Mesenchymal stem cell (in vitro differentiated cells and primary cell): ENCODE data around the gene WDR83.

Experiments used
- DNase-seq: peaks from one replicate; pipeline ENCODE4 v3.0.0-alpha.2; 2013
- H2AFZ ChIP-seq: one replicate; pipeline ENCODE4 v1.6.1; 2013; ENCODE audit warnings: low read depth, mild to moderate bottlenecking, control low read depth, inconsistent platforms, low read length, moderate library complexity
- H2AK5ac ChIP-seq: 2 replicates; pipeline ENCODE4 v1.6.1; 2013; ENCODE audit warnings: low read length, moderate library complexity, mild to moderate bottlenecking, inconsistent platforms; ENCODE audit not compliant: severe bottlenecking
- H2BK120ac ChIP-seq: one replicate; pipeline ENCODE4 v1.6.1; 2013; ENCODE audit warnings: low read depth, mild to moderate bottlenecking, inconsistent platforms, low read length, moderate library complexity
- H2BK12ac ChIP-seq, 2 experiments: one replicate each; pipeline ENCODE4 v1.6.1; 2013; ENCODE audit warnings: inconsistent platforms in 2 of 2, low read length in 2 of 2, mild to moderate bottlenecking in 2 of 2, moderate library complexity in 2 of 2, control low read depth in 1 of 2
- H2BK15ac ChIP-seq: one replicate; pipeline ENCODE4 v1.6.1; 2013; ENCODE audit warnings: mild to moderate bottlenecking, low read depth, inconsistent platforms; ENCODE audit not compliant: poor library complexity, severe bottlenecking
- H2BK5ac ChIP-seq: 2 replicates; pipeline ENCODE4 v1.6.1; 2013; ENCODE audit warnings: low read depth, mild to moderate bottlenecking, low read length, control low read depth, inconsistent platforms; ENCODE audit not compliant: poor library complexity, severe bottlenecking
- H3K14ac ChIP-seq, 2 experiments: one replicate each; pipeline ENCODE4 v1.6.1; 2013; ENCODE audit warnings: inconsistent platforms in 2 of 2, low read length in 2 of 2, control low read depth in 1 of 2, mild to moderate bottlenecking in 1 of 2, moderate library complexity in 1 of 2
- H3K18ac ChIP-seq, 2 experiments: one replicate each; pipeline ENCODE4 v1.6.1; 2013; ENCODE audit warnings: inconsistent platforms in 2 of 2, low read length in 2 of 2, control low read depth in 1 of 2, low read depth in 1 of 2, mild to moderate bottlenecking in 1 of 2
- H3K23ac ChIP-seq, 2 experiments: one replicate each; pipeline ENCODE4 v1.6.1; 2013; ENCODE audit warnings: inconsistent platforms in 2 of 2, low read length in 2 of 2, mild to moderate bottlenecking in 2 of 2, moderate library complexity in 2 of 2, control low read depth in 1 of 2
- H3K27ac ChIP-seq: 2 replicates; pipeline ENCODE4 v1.5.1; 2013; ENCODE audit warnings: mild to moderate bottlenecking, moderate library complexity, low read length, control low read depth, inconsistent platforms; ENCODE audit not compliant: poor library complexity, severe bottlenecking
- H3K27me3 ChIP-seq, 2 experiments: 2 replicates each; pipeline versions ENCODE4 v1.6.1 to v1.7.0; 2013; ENCODE audit warnings: low read length in 2 of 2, mild to moderate bottlenecking in 2 of 2, moderate library complexity in 2 of 2, control low read depth in 1 of 2, inconsistent platforms in 1 of 2; ENCODE audit not compliant: control insufficient read depth in 1 of 2, insufficient read depth in 1 of 2
- H3K36me3 ChIP-seq, 2 experiments: 2 replicates each; pipeline versions ENCODE4 v1.6.1 to v1.7.0; 2013; ENCODE audit warnings: low read length in 2 of 2, control low read depth in 1 of 2, inconsistent platforms in 1 of 2, low read depth in 1 of 2, mild to moderate bottlenecking in 1 of 2; ENCODE audit not compliant: insufficient read depth in 2 of 2, control insufficient read depth in 1 of 2
- H3K4ac ChIP-seq, 2 experiments: one replicate each; pipeline ENCODE4 v1.6.1; 2013; ENCODE audit warnings: inconsistent platforms in 2 of 2, low read length in 2 of 2, mild to moderate bottlenecking in 2 of 2, moderate library complexity in 2 of 2, control low read depth in 1 of 2, low read depth in 1 of 2
- H3K4me1 ChIP-seq: 2 replicates; pipeline ENCODE4 v1.6.1; 2013; ENCODE audit warnings: low read depth, low read length, control low read depth; ENCODE audit not compliant: control insufficient read depth, insufficient read depth
- H3K4me2 ChIP-seq: 2 replicates; pipeline ENCODE4 v1.6.1; 2013; ENCODE audit warnings: low read length, mild to moderate bottlenecking, inconsistent platforms; ENCODE audit not compliant: poor library complexity, severe bottlenecking
- H3K4me3 ChIP-seq, 2 experiments: 2 replicates each; pipeline versions ENCODE4 v1.5.1 to v1.7.0; 2013; ENCODE audit warnings: low read length in 2 of 2, mild to moderate bottlenecking in 2 of 2, control low read depth in 1 of 2, low read depth in 1 of 2; ENCODE audit not compliant: insufficient read depth in 1 of 2
- H3K79me1 ChIP-seq: replicated peaks from 2 replicates; pipeline ENCODE4 v1.6.1; 2013; ENCODE audit warnings: mild to moderate bottlenecking, control low read depth, low read length, inconsistent platforms; ENCODE audit not compliant: poor library complexity, severe bottlenecking
- H3K9ac ChIP-seq: 2 replicates; pipeline ENCODE4 v1.7.0; 2013; ENCODE audit warnings: mild to moderate bottlenecking, low read length, moderate library complexity
- H3K9me3 ChIP-seq: 2 replicates; pipeline ENCODE4 v1.7.0; 2013; ENCODE audit warnings: mild to moderate bottlenecking, low read length; ENCODE audit not compliant: control insufficient read depth
- H4K8ac ChIP-seq: one replicate; pipeline ENCODE4 v1.6.1; 2013; ENCODE audit warnings: inconsistent platforms, mild to moderate bottlenecking, low read length, moderate library complexity
- H4K91ac ChIP-seq: one replicate; pipeline ENCODE4 v1.6.1; 2013; ENCODE audit warnings: mild to moderate bottlenecking, low read length, inconsistent platforms
- WGBS: methylation state at CpG from one replicate; pipeline ENCODE4 v1.1.7; 2013; ENCODE audit warnings: mixed read lengths; 5-methylcytosine and 5-hydroxymethylcytosine counted together

Gene WDR83

GRCh38 chr19:12647490-12648071 is 19.0 kb upstream of the WDR83 start:
- Histone ChIP-seq H2AFZ (no peak overlapping the region), H3K79me1 (no peaks in the 10 kb centered on the region), H3K18ac (no peak overlapping the region), H2BK5ac (no peak overlapping the region), H3K9me3 (no peaks in the 10 kb centered on the region), H2AK5ac (no peak overlapping the region), H4K91ac (no peak overlapping the region), H2BK12ac (no peak overlapping the region), H3K14ac (no peak overlapping the region), H3K4me2 (no peak overlapping the region), H3K4ac (no peak overlapping the region), H3K4me3 (peak overlapping the region in 1 of 2 experiments; percentile 32), H3K4me1 (peaks cover 2% of the 10 kb centered on the region), H3K23ac (no peak overlapping the region), H3K36me3 (peaks cover 10 to 33% of the 10 kb centered on the region in 2 experiments), H3K9ac (no peak overlapping the region), H3K27ac (no peak overlapping the region), H2BK15ac (no peak overlapping the region), H3K27me3 (no peaks in the 10 kb centered on the region), H4K8ac (no peak overlapping the region), H2BK120ac (no peak overlapping the region)
- no peak for DNase-seq
- WGBS: 93% methylated on average over 30 of the region's 31 CpGs

- Histone ChIP-seq H3K18ac (no peak overlapping the region), H2BK5ac (no peak overlapping the region), H2BK15ac (no peak overlapping the region), H2AK5ac (no peak overlapping the region), H3K36me3 (peaks cover 10 to 33% of the 10 kb centered on the region in 2 experiments), H3K4me2 (no peak overlapping the region), H3K27me3 (no peaks in the 10 kb centered on the region), H4K8ac (no peak overlapping the region), H3K9ac (no peak overlapping the region), H2AFZ (no peak overlapping the region), H3K4me1 (peaks cover 2% of the 10 kb centered on the region), H3K23ac (no peak overlapping the region), H3K14ac (no peak overlapping the region), H3K9me3 (no peaks in the 10 kb centered on the region), H3K27ac (no peak overlapping the region), H3K4me3 (peak overlapping the region in 1 of 2 experiments; percentile 32), H2BK12ac (no peak overlapping the region), H2BK120ac (no peak overlapping the region), H3K4ac (no peak overlapping the region), H4K91ac (no peak overlapping the region), H3K79me1 (no peaks in the 10 kb centered on the region)
- DNase-seq: no peak
- 96% methylated on average over 29 of the region's 29 CpGs for WGBS
Observed at GRCh38 chr19:12648088-12648487, 18.5 kb upstream of the WDR83 start.

GRCh38 chr19:12649941-12650340 is 16.7 kb upstream of the WDR83 start:
- 95% methylated on average over 10 of the region's 10 CpGs for WGBS
- Histone ChIP-seq H2AK5ac (no peak overlapping the region), H3K27ac (no peak overlapping the region), H2AFZ (no peak overlapping the region), H2BK5ac (no peak overlapping the region), H3K27me3 (no peaks in the 10 kb centered on the region), H3K4me3 (no peak overlapping the region), H3K36me3 (peaks cover 13 to 47% of the 10 kb centered on the region in 2 experiments), H3K4ac (no peak overlapping the region), H2BK120ac (no peak overlapping the region), H3K18ac (no peak overlapping the region), H4K8ac (no peak overlapping the region), H3K23ac (no peak overlapping the region), H3K14ac (no peak overlapping the region), H2BK15ac (no peak overlapping the region), H3K4me1 (peaks cover 2% of the 10 kb centered on the region), H4K91ac (no peak overlapping the region), H2BK12ac (no peak overlapping the region), H3K9ac (no peak overlapping the region), H3K79me1 (no peaks in the 10 kb centered on the region), H3K4me2 (no peak overlapping the region), H3K9me3 (no peaks in the 10 kb centered on the region)
- no peak for DNase-seq

- H3K14ac ChIP-seq: no peak overlapping the region
- no peaks in the 10 kb centered on the region for H3K9me3 ChIP-seq
- DNase-seq: no peak
- H2AFZ ChIP-seq: no peak overlapping the region
- H3K27me3 ChIP-seq: no peaks in the 10 kb centered on the region
- no peak overlapping the region for H3K4me3 ChIP-seq
- H3K9ac ChIP-seq: no peak overlapping the region
- H3K4me2 ChIP-seq: no peak overlapping the region
- no peak overlapping the region for H3K18ac ChIP-seq
- no peak overlapping the region for H3K4ac ChIP-seq
- no peak overlapping the region for H4K8ac ChIP-seq
- no peak overlapping the region for H2BK15ac ChIP-seq
- no peak overlapping the region for H2BK12ac ChIP-seq
- H2BK5ac ChIP-seq: no peak overlapping the region
- H3K79me1 ChIP-seq: peaks cover 3% of the 10 kb centered on the region
- H3K23ac ChIP-seq: no peak overlapping the region
- H3K36me3 ChIP-seq: peaks cover 30 to 62% of the 10 kb centered on the region in 2 experiments
- peak overlapping the region; percentile 43 for H4K91ac ChIP-seq
- H3K27ac ChIP-seq: no peak overlapping the region
- H2AK5ac ChIP-seq: no peak overlapping the region
- no peak overlapping the region for H2BK120ac ChIP-seq
- H3K4me1 ChIP-seq: peaks cover 2% of the 10 kb centered on the region
- WGBS: 93% methylated on average over 3 of the region's 6 CpGs
Observed at GRCh38 chr19:12652219-12652618, 14.4 kb upstream of the WDR83 start.
